Inflammatory macrophage (primary cell): Measurements from ENCODE around the gene PHLDB2.
"Not testable (repeated sequence)": the region's sequence is repeated elsewhere in the genome, so short reads cannot be mapped to it uniquely, and the experiment has no call there.

Experiments used
- DNase-seq, 2 donors: peaks; one replicate each; pipeline ENCODE4 v3.0.0-alpha.2; 2020 to 2022
- total RNA-seq, 18 experiments: gene quantifications; one replicate each; lab custom pipeline; 2026; ENCODE audit warnings: mixed read lengths in 6 of 18, inconsistent platforms in 2 of 18; lab: John Stamatoyannopoulos, UW

PHLDB2 gene
- 0 to 0.36 (median 0.10) reads per million in 18 experiments for total RNA-seq

GRCh38 chr3:111859061-111859973 lies at the start of gene PHLDB2:
TSS of gene PHLDB2 (plus strand) at chr3:111859265. CDS start at chr3:111884078, 24,813 bp downstream.
- no peak for DNase-seq

DNA sequence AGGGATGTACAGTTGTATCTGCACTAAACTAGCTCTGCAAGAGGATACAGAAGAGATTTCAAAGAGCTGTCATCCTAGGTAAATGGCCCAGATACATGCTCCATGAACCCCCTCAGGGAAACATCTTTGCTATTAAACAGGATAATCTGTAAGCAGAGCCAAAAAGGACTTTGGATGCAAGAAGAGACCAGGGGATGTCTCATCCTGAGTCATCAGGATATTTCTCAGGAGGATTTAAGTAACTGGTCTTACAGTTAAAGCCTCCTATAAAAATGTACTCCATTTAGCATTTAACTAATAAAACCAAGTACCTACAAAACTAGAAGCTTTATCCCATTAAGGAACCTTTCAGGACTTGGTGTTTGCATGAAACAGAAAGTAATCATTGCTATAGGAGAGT lies 48.2 kb upstream of the PHLDB2 start:
- DNase-seq = no peak

GRCh38 chr3:111811811-111812210 lies 47.3 kb upstream of the PHLDB2 start:
- no peak for DNase-seq

GRCh38 chr3:111812701-111813100 lies 46.4 kb upstream of the PHLDB2 start:
- DNase-seq = no peak

- no peak for DNase-seq
Observed at GRCh38 chr3:111813441-111813840, 45.6 kb upstream of the PHLDB2 start.

DNA sequence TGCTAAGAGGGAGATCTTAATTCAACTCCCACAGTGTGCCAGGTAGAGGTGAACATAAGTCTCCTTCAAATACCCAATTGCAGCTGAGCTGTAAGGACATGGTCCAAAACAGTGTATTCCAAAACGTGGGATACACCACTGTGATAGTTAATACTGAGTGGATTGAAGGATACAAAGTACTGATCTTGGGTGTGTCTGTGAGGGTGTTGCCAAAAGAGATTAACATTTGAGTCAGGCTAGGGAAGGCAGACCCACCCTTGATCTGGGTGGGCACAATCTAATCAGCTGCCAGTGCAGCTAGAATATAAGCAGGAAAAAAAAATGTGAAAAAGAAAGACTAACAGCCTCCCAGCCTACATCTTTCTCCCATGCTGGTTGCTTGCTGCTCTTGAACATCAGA lies 45.1 kb upstream of the PHLDB2 start:
- DNase-seq = no peak

DNA sequence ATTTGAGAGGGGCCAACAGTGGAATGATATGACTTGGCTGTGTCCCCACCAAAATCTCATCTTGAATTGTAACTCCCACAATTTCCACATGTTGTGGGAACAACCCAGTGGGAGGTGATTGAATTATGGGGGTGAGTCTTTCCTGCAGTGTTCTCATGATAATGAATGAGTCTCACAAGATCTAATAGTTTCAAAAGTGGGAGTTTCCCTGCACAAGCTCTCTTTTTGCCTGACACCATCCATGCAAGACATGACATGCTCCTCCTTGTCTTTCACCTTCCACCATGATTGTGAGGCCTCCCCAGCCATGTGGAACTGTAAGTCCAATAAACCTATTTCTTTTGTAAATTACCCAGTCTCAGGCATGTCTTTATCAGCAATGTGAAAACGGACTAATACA lies 42.3 kb upstream of the PHLDB2 start:
- DNase-seq = not testable (repeated sequence)

DNA sequence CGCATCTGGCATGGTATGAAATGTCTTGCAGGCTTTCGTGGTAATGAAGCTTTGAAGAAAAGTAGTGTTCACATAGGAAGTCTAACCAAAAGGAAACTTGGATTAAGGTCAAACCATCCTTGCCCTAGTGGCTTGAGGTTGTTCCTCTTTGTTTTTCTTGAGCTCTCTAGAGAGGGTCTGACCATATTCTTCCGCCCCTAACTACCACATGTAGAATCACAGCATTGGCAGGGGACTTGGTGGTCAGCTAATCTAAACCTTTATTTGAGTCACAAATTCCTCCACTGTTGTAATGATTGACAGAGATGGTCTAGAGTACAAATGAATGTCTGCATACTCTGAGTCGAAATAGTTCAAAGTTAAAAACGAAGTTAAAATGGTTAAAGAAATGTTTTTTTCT lies 39.1 kb upstream of the PHLDB2 start:
- no peak for DNase-seq

DNA sequence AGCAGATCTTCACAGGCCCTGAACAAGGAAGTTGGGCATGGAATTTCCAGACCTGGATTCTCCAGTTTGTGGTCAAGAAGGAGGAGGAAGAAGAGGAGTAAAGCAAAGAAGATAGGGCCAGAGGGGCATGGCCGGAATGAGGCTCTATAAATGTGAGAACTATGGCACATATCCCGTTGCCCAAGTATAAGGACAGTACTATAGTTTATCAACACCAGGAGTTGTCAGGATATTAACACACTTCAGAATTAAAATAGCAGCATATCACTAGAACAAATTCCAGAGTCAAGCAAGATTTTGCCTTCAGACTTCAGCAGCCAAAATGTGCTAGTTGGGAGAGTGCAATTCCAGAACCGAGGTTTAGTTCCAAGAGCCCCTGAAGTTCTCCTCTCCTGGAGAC lies 38.4 kb upstream of the PHLDB2 start:
- DNase-seq = no peak

DNA sequence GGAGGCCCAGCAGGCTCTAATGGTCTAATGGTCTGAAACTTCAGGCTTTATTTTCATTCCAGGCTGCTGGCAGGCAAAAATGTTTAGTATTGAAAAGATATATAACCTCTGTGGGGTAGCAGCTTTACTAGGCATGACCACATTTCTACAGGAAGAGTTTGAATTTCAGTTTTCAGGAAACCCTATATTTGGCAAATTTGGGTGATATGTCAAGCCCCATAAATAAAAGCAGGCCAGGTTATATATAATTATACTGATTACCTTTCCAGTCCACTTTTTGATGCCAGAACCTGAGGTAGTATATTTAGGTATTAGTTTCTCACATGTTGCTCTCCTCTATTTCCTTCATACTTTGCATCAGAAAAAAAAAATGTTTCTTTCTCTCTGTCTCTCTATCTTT lies 37.2 kb upstream of the PHLDB2 start:
- no peak for DNase-seq

DNA sequence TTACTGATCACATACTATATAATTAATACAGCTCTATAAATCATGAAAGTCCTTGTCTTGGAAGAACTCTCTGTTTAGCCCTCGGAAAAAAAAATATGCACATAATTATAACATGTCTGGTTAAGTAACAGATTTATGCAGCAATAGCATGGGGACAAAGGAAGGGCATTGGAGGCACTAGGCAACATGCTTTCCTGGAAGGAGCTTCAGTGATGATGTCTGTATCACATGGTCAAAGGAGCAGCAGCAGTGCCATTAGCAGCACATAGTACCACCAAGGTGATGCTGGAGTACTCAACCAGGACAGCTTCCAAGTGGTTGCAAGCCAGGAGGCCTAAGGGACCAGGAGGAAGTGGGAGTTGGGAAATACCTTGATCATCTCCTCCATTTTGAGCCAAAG lies 36.3 kb upstream of the PHLDB2 start:
- DNase-seq = no peak

DNA sequence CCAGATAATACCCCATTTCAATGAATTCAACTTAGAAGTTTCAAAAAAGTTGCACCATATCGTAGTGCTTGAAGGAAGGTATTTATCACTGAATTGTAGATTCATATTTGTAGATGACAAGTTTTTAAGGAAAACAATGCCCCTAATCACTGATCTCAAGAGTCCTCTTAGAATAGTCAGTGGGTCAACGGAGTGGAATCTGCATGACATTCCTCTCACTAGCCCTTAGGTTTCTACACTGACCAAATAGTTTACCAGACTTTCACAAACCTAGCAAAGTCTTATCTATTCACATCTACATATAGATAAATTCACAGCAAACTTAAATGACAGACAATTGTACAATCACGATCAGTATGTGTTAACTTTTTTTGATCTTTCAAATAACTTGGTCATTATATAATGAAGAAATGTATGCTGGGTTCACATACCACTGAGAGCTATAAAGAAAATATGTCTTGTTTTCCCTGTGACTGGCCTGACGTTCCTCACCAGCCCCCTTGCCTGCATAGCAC lies 35.7 kb upstream of the PHLDB2 start:
- DNase-seq = no peak

DNA sequence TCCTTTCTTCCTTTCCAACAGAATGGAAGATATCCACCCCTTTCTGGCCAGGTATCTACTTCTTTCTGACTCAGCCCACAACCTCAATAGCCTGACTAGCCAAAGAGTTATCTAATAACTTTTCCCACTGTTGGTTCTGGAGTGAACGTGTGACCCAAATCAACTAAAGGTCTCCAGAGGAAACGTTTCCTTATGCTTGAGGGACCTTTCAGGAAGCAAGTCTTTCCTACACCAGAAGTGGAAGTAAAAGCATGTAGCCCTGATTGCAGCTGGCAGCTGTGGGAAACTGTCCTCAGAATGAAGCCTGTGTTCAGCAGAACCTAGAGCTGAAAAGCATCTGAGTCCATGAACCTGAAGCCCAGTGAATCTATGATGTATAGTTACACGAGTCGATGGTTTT lies 34.7 kb upstream of the PHLDB2 start:
- no peak for DNase-seq

GRCh38 chr3:111827871-111828270 lies 31.2 kb upstream of the PHLDB2 start:
- DNase-seq = no peak

DNA sequence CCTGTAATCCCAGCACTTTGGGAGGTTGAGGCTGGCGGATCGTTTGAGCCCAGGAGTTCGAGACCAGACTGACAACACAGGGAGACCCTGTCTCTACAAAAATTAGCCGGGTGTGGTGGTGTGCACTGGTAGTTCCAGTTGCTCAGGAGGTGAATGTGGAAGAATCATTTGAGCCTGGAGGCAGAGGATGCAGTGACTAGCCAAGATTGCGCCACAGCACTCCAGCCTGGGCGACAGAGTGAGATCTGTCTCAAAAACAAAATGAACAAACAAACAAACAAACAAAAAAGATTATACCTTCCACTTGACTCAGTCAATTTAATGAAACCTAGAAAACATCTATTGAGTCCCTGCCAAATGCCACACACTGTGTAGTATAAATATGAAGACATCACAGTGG lies 30.5 kb upstream of the PHLDB2 start:
- DNase-seq = no peak

- DNase-seq = no peak
Observed at GRCh38 chr3:111829023-111829422, 30.0 kb upstream of the PHLDB2 start.

DNA sequence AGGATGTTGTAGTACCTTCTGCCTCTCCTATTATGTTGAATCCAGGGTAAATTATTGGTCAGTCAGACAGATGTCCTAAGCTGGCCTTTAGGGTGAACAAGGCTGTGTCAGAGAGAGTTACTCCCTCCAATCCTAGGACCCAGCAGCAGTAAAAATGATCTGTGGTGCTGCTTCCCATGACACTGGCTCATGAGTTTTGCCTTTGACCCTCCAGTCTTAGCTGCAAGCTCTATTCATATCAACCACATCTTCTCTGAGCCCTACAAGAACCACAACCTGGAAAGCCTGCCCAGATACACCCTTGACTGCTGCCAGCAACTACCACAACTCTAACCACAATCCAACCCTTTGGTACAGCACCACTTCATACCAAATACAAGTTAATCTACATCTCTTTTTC lies 27.2 kb upstream of the PHLDB2 start:
- no peak for DNase-seq

GRCh38 chr3:111837112-111837511 lies 22.0 kb upstream of the PHLDB2 start:
- DNase-seq = no peak

DNA sequence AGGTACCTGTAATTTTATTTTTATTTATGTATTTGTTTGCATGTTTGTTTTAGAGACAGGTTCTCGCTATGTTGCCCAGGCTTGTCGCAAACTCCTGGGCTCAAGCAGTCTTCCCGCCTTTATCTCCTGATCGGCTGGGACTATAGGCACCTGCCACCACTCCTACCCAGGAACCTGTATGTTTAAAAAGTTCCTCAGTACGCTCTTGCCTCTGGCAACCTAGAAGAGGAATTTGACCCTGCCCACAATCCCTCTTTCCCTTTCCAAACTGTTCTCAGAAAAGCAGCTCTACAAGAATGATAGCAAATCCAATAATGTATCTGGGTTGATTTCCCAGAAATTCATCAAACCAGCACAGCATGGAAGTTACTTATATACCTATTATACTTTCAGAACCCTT lies 20.9 kb upstream of the PHLDB2 start:
- DNase-seq = no peak

GRCh38 chr3:111846039-111846438 lies 13.0 kb upstream of the PHLDB2 start:
- no peak for DNase-seq

DNA sequence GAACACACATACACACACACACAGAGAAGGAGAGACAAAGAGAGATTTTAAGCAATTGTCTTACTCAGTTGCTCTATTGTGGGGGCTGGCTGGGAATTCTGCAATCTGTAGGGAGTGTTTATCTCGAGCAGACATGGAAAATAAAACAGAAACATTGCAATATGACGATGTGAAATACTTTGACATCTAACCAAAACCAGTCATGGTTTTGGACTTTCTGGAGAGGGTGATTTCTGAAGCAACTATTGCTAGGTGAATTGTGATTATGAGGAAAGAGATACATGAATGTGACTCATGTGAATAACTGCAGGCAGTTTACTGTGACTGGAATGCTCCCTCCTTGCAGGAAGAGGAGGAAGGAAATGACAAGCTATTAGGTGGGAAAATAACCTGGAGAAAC lies 12.3 kb upstream of the PHLDB2 start:
- DNase-seq = no peak

DNA sequence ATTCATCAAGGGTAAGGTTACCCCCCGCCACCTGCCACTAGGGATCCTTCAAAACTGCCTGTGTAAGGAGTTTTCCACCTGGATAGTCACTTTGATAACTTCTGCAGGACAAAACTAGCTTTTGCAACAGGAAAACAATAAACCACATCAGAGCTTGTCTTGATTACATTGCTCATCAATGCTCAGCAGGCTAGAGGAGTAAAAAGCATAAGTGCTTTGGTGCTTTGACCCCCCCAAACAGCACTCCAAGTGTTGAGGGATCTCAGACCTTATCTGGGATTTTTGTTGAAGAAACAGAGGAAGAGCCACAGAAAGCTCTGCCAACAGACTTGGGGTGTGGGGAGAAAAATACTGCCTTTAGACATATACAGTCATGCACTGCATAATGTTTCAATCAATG lies 10.8 kb upstream of the PHLDB2 start:
- DNase-seq = no peak

- no peak for DNase-seq
Observed at GRCh38 chr3:111848778-111849177, 10.3 kb upstream of the PHLDB2 start.

DNA sequence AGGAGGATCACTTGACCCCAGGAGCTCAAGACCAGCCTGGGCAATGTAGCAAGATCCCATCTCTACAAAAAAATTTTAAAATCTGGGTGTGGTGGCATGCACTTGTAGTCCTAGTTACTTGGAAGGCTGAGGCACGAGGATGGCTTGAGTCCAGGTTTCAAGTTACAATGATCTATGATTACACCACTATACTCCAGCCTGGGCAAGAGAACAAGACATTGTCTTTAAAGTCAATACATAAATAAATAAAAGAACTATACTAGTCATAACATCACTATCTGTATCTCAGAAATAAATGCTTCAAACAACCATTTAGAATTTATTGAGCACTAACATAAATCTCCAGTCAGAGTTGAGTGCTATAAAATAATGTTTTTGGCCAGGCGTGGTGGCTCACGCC lies 8.5 kb upstream of the PHLDB2 start:
- no peak for DNase-seq
